HG02840 (cell line): ENCODE measurements around the gene SIAH3.

Experiments
- ATAC-seq: cut with Tn5 transposase; IDR thresholded peaks from one replicate; pipeline ENCODE4 v1.9.1; 2021; ENCODE audit warnings: mild to moderate bottlenecking, moderate library complexity, moderate number of reproducible peaks; ENCODE audit not compliant: unreplicated experiment, low FRiP score

Gene SIAH3

DNA sequence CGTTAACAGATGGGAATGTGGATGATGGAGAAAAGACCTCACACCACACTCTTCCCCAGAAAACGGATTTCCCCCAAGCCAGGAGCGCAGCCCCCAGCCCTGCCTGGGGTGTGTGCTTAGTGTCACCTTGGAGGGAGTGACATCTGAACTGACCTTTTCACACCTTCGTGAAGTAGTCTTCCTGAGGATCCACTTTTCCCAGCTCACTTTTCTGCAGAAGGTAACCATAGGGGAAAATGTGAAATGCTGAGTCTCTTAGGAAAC lies 26.2 kb downstream of the SIAH3 start:
- ATAC-seq: no peak

DNA sequence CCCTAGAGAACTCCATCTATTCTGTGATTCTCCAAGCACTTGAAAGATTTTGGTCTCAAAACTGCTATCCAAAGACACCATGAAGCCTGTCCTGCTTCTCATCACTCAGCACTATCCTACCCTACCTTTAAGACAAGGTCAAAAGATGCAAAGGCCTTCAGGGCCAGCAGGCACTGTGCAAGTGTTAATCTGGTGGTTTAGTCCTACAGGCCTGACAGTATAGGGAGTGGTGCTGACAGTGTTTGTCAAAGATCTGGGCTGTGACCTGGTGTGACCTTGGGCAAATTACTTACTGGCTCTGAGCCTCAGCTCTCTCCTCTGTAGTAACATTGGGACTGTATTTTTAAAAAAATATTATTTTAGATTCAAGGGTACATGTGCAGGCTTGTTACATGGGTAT lies 28.0 kb downstream of the SIAH3 start:
- no peak for ATAC-seq

DNA sequence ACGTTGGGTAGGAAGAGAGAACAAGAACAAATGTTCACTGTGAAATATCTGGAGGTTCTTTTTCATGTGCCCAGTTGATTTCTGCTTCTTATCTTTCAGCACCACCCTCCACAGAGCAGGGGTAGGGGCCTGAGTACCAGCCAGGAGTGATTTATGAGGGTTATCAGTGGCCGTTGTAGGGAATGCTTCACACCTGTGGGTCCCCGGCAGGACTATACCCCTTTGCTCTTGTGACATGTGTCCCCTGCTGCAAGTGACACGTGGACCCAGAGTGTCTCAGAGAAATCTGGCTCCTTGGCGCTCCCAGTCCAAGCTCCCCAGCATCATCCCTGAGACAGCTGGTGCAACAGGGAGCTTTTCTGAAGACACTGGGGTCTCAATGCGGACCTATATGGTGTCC lies 29.7 kb downstream of the SIAH3 start:
- no peak for ATAC-seq

DNA sequence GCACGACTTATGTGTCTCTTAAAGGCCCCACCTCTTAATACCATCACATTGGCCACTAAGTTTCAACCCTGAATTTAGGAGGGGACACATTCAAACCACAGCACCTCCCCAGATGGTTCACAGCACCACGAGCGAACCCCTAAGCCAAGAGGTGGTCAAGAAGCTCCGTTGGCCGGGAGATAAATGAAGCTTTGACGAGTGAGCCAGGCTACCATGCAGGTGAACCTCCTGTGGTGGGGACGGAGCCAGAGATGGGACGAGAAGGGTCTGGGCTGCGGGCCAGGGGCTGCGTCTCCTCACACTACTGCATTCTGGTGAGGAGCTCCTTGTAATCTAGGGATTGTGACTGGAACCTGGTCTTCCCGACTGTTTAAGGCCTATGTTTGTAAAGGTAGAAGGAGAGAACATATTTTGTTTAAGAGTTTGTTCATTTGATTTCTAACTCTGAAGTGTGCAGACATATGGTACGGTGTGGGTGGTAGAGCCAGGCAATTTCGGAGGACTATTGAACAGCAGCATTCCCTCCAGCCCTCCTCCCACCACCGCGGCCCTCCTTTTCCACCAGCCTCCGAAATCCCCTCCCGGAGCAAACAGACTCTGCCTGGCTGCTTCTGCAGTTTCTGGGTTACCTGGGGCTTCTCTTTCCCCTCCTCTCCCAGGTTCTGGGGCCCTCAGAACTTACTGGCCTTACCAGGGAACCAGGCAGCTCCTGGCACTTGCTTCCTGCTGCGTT lies 31.3 kb downstream of the SIAH3 start:
- no peak for ATAC-seq

DNA sequence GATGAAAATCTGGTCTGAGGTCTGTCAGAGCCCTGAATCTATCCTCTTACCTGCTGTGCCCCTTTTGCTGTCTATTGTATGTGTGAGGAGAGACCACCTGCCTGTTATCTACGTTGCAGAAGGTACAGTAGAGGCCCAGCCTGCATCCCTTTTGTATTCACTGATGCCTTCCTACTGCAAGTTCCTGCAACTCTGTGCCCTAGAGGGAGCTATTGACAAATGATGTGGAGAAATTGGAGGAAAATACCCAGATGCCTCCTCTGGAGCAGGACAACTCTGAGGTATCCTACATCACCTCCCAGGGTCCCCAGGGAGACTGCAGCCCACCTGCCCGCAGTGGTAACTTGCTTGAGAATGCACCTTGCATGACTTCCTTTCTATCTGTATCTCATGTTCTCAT lies 33.7 kb downstream of the SIAH3 start:
- ATAC-seq: no peak

DNA sequence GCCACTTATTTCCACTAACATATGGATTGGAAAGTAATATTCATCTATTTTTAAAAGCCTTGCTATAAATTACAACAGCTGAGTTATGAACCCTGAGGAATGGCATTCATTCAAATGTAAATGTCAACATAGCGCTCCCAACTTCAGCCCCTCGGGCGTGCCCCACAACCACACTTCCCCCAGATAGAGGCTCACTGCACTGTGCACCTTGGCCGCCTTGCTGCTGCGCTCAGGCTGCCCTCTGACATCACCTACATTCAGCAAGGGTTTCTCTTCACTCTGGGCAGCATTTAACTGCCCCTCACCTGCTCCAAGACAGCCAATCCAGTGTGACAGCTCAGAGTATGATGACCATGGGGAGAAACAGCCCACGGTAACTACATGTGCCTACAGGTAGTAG lies 35.1 kb downstream of the SIAH3 start:
- no peak for ATAC-seq

DNA sequence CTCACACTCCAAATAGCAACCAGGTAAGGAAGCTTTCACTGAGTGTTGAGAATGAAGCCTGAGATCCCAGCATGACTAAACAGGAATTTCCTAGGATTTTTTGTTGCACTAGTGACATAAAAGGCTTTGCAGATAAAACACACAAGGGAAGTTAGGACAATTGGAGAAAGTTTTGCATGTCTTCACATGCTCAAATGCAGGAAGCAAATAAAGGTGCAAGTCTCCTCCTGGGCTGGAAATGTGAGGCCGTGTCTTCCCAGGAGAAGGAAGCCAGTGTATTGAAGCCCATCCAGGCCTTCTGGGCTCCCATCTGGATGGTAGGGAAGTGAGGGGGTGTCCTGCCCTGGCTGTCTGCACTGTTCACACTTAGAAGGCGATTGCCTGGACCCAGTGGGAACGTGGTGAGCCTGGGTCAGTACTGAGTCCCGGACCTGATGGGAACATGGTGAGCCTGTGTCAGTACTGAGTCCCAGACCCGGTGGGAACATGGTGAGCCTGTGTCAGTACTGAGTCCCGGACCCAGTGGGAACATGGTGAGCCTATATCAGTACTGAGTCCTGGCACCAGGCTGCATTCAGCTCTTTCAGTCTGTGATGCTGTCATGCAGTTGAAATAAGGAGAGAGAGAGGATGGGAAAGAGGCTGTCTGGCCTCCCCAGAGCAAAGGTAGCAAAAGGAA lies 38.7 kb downstream of the SIAH3 start:
- no peak for ATAC-seq

DNA sequence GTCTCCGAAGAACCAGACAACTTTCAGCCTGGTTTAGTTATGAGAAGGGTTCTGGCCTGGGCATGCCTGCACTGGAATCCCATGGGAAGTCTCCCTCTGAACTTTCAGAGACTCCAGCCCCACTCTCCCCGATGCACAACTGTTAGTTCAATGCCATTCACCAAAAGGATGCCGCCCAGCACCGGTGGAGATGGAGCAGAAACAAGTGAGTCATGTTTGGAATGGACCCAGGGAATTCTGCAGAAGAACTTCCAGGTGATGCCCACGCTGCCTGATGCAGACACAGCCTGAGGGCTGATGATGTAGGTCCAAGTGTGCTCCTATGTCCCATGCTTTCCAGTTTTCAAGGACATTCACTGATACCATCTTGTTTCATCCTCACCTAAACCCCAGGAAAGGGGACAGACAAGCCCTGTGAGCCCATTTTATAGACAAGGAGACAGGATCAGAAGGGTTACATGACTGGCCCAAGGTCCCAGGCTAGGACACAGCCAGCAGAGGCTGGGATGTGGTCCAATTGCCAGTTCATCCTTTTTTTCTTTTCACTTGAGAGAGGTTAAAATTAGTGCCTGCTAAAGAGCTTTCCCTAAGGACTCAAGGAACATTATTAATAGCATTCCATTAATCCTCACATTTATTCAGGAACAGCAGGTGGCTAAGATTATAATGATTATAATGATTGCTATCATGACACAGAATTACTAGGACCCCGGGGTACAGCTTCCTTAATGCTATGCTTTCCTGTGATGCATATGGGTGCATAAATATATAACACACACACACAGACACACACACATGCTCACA lies 39.5 kb downstream of the SIAH3 start:
- no peak for ATAC-seq

DNA sequence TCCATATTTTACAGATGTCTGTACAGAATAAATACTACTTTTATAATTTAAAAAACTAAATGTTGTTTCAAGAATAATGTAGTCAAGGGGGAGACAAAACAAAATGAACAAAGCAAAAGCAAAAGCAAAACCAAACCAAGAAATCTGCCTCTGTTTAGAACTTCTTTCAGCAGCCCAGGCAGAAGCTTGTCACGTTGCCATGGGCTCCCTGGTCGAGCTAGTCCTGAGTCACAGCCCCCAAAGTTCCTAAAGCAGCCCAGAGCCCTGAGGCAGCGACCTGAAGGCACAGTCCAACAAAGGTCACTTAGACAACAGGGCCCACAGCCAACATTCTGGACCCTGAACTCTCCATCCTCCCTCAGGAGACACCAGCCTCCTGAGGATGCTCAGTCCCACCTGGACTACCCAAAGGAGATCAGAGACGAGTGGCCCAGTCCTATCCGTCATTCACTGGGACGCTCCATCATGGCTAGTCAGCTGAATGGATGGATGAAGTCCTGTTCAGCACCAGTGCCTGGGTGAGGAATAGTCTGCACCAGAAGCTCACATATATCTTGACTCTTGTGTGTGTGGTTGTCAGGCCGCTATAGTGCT lies 41.7 kb downstream of the SIAH3 start:
- no peak for ATAC-seq

DNA sequence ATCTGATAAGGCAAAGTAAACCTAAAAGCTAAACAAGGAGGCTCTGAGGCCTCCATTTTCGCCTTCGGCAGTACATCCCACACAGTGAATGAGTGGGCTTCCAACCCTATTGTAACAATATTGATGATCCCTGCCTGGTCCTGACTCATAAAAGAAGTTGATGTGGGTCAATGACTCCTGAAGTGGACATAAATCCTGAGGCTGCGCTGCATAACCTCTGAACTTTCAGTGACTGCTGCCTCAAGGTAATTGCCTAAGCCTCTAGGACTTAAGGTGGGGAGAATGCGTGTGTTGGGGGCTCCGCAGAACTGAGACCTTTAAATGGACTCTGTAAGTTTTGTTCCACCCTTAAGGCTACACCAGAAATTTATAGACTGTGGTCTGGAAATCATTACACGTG lies 42.6 kb downstream of the SIAH3 start:
- no peak for ATAC-seq

DNA sequence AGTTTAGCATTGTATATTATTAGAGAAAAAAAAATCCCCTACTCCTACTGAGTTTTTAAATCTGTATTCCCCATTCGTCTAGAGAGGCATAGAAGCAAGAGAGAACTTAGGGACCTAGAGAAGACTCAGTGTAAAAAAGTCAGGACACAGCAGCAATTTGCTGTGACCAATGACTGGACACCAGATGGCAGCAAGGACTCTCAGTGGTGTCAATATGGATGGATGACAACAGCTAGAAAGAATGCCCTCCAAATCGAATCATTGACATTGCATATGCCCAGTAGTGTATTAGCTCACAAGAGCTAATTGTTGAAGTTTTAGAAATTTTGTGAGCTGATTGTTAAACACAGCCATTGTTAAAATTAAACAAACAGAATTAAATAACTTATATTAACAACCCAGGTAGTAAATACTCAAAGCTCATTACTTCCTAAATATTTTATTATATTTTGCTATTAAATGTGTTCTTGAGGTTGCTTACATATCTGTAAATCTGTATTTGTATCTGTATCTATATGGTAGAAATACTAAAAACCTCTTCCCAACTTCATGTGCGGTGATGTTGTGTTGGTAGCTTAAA lies 43.9 kb downstream of the SIAH3 start:
- ATAC-seq: no peak

DNA sequence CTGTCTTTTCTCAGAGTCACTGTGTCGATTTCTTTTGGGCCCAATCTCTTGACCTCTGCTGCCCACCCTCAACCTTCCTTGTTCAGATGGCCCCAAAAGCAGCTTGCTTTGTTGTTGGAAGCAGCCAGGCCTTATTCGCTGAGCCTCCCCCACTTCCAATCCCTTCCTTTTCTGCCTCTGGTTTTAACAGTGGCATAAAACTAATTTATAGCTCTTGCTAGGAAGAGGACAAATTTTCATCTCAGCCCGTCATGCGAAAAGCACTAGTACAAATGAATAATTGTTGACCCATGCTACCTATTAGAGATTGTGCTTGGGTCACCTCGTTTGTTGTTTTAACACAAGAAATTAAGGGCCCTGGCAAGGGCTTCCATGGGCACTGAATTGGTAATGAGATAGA lies 51.1 kb downstream of the SIAH3 start:
- ATAC-seq: no peak

DNA sequence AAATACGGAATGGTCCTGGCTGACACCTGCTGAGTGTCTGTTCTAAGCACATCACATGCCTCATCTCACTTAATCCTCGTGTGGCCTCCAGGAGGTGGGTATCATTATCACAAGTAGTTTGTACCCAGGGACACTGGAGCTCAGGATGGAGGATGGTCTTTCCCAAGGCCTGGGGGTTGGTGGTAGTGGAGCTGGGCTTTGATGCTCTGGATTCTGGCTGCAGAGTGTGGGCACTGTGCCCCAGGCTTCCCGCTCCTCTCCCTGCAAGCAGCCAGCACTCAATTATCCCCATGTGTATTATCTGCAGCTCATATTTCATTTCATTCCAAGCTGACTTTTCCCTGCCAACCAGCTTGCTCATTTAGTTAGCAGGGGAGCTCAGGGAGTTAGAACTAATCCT lies 52.1 kb downstream of the SIAH3 start:
- no peak for ATAC-seq

DNA sequence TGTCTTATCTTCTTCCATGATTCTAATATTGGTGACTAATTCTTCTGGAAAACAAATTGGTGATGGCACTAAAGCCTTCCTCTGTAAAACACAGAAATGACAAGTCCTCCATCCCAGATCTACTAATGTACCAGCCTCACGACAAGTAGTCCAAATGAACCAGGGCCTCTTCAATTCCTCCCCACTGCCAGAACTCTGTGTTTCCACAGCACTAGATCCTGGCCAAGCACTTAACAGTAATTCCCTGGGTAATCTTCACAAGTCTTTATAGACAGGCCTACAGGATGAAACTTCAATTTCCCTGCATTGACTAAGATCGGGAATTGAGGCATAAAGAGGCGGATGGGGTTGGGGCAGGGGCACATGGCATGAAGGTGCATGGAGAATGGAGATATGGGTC lies 52.7 kb downstream of the SIAH3 start:
- ATAC-seq: no peak

DNA sequence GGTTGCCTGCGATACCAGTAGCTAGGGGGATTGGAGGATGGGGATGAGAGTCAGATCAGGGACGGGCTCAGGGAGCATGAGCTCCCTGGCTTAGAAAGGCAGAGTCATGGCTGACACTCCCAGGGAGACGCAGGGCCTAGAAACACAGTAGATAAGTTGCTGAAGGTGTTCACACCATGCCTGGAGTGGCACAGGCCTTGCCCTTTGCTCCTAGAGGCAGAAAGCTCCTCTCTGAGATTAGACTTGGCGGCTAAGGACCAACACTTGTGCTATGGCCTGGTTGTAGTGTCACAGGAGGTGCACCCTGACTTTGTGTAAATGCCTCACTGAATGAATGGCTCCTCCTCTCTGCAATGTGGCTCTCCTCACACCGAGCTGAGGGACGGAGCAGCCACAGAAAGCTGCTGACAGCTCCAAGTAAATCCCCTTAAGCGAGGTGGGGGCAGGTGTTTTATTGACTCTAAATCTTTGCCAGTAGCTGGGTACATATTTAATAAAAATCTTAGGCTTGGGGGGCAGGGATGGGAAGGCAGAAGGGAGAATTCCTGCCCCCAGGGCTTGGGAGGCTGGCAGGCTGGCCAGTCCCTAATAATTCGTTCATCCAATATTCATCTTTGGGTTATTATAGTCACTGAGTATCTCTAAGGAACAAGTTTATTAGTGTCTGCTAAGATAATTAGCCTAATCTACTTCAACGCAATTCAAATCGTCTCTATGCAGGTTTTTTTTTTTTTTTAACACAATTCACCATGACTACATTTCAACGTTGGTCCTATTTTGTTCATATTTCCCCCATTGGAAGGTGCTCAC lies 54.9 kb downstream of the SIAH3 start:
- ATAC-seq: no peak

DNA sequence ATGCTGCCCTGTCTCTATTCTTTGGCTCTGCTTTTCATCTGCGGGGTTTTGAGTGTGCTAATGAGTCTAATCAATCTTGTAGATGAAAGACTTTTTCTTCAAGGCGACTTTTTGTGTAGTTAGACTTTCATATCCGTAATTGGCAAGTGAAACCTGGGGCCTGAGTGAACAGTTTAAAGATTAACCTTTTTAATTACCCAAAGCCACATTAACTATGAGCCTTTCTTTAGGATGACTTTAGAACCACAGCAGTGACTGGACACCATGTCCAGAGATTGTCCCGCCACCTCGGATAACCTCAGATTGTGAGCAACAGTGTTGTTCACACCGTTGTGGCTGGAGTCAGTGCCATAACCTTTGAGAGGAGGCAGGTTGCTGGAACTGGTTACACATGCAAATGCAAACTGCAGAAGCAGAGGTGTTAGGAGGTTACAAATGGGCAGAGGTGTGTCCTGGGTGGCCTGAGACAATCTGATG lies 58.7 kb downstream of the SIAH3 start:
- no peak for ATAC-seq

DNA sequence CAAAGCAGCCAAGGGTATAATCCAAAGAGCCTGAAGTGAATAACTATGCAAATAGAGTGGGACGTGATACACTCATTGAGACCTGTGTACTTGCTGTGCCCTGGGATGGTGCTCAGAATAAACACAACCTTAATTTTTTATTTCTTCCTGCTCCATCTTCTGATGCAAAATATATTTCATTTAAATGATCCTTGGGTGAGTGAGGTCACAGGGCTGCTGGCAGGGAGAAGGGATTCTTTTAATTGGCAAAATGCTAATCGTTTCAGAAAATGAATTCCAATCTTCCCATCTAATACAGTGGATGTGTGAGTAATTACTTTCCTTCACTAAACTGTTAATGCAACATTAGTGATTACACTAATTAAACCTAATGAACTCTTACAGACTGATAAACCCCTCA lies 63.5 kb downstream of the SIAH3 start:
- ATAC-seq: no peak

DNA sequence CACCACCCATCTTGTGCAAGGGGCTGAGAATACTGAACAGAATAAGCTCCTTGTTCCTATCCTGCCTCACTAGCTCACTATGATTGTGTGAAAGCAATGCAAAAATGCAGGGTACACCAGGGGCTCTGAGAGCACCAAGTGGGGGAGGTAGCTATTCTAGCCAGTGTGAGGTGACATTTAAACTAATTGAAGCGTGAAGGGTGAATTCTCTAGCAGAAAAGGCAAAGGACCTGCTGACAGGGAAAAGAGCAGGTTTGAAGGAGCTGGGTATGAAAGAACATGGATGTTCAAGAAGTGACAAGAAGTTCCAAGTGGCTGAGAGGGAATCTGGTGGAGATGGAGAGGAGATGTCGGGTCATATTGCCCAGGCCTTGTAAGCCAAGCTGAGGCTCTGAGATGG lies 64.2 kb downstream of the SIAH3 start:
- no peak for ATAC-seq

DNA sequence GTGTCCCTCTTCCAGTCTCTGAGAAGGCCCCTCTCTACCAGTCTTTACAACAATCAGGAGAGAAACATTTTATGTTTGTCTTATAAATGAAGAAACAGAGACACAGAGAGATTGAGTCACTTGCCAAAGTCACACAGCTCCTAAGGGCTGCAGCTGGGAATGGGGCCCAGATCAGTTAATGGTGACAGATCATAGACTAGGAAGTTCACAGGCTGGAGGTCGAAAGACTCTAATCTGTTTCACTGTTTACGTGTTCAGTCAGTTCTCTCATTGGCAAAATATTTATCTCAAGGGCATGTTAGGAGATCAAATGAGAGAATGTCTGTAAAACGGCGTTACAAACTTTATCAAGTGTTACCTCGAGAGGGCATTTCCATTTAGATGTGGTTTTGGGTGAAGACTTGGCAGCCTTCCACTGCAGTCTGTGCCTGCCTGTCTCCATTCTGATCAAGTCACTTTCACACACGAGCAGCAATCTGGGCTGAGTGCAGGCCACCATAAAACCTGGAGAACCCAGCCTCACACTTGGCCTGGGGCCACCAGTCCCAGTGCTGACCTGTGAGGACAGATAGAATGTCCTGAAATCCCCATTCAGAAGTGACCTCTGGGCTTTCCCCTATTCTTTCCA lies 65.1 kb downstream of the SIAH3 start:
- ATAC-seq: no peak
